GM18505 (cell line): ENCODE data around the gene OR8H1.

ENCODE experiments used
- ATAC-seq: cut with Tn5 transposase; IDR thresholded peaks from one replicate; pipeline ENCODE4 v1.9.1; 2021; ENCODE audit not compliant: unreplicated experiment
- POLR2A ChIP-seq: IDR thresholded peaks from 4 replicates; pipeline ENCODE4 v1.6.1; 2011; ENCODE audit warnings: borderline replicate concordance; ENCODE audit not compliant: insufficient read depth, insufficient read length; ENCODE audit errors: extremely low read depth

OR8H1 gene

DNA sequence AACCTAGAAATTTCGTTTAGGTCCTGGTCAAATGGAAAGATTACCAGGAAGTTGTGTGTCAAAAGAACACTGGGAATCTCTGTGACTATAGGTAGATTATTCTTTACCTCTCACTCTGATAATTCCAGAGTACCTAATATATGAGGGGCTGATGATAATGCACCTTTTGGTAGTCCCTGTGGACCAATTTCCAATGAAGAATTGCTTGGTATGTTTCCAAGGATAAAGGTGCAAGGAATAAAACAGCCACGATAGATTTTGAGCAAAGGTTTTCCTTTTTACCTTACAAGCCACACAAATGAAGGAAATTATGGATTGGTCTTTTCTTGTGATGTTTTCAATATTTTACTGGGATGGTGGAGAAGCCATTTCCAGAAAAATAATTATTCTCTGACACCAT is at the start of gene OR8H1:
Gene OR8H1 (minus strand): TSS at position 101 of the 400 bp plus-strand sequence. CDS start 1,192 bp downstream, outside the sequence.
- no peak for TF ChIP-seq POLR2A
- no peak for ATAC-seq

GRCh38 chr11:56340289-56340688 is 48.2 kb upstream of the OR8H1 start:
- TF ChIP-seq POLR2A, result no peak
- no peak for ATAC-seq

DNA sequence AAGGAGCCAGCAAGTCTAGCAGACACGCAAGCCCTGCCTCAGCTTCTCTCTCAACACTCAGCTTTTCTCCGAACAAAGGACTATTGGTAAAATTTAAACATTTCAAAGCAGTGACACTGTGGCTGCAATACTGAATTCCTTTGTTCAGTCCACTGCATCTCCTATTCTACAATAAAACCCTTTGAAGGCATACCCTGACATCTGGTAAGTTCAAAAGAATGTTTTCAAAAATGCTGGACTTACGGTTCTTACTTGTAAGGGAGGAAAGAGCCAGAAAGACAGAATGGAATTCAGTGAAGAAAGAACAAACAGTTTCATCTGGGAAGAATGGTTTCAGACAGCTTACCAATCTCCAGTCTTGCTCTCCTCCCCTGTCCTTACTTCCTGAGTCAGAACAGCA is 41.1 kb upstream of the OR8H1 start:
- ATAC-seq, result no peak
- TF ChIP-seq POLR2A, result no peak

DNA sequence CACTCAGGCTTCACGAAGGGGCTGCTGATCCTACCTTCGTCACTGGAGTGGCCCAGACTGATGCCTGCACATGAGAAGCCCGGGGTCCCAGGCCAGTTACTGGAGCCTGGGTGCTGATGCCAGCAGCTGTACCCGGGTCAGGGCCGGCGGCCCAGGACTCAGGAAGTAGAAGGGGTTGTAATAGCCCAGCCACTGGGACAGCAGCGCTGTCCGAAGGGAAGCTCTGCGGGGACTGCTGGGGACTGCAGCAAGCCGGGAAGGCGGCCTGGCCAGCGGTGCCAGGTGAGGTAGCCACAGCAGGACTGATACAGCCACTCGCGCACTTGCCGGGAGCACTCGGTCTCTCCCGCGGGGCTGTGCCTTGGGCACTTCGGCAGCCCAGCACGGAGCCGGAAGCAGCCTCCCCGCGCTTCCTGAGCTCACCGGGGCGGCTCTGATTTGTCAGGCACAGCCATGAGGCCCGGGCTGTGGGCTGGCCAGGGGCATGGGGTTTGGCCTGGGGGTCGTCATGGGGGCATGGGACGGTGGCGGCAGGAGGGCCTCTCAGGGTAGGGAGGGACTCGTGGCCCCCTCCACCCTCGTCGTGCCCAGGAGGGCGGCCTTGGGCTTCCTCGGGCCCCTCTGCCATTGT is 39.9 kb upstream of the OR8H1 start:
- no peak for TF ChIP-seq POLR2A
- ATAC-seq, result no peak

- no peak for TF ChIP-seq POLR2A
- no peak for ATAC-seq
Observed at GRCh38 chr11:56314844-56315243, 22.8 kb upstream of the OR8H1 start, which contains the start of gene OR8K3. TSS of gene OR8K3 (plus strand) at chr11:56315144. CDS start at chr11:56318307, 3,163 bp downstream.

DNA sequence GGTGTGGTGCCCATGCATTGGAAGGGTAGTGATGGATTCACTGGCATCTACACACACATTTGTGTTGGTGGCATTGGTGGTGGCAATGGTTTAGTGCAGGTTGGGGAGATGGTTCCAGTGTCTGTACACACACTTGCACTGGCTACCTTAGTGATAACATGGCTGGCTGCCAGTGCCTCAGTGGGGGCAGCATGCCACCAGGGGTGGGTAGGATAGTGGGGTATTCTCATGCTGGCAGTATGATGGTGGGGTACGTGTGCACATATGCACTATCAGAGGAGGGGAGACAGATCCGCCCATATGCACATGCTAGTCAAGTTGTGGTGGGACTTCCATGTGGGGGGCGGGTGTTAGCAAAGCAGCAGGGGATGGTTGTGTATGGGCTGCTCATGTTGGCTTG is 15.8 kb upstream of the OR8H1 start:
- no peak for ATAC-seq

GRCh38 chr11:56296898-56297297 is 4.8 kb upstream of the OR8H1 start:
- no peak for ATAC-seq
- no peak for TF ChIP-seq POLR2A

More for the DNA sequence above, 15.8 kb upstream of the OR8H1 start:
- TF ChIP-seq POLR2A, result no peak

DNA sequence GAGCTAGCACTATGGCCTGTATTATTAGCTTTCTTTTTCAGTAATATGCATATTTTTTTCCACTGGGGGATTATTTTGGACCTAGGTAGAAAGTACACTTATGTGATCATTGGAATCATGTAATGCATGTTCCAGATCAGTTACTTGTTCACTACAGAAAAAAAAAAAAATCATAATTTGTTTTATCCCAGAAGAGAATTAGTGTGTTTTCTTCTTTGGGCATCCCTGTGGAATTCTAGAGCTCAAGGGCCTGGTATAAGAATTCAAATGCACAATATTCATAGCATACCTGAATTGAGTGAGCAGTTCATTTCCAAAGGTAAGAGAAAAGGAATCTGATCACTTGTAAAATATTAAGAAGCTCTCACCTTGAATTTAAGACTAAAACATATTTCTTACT is 18.2 kb downstream of the OR8H1 start, which contains the start of gene OR5T1:
Gene OR5T1 (plus strand): TSS at position 301 of the 400 bp plus-strand sequence. CDS start 1,485 bp downstream, outside the sequence.
- TF ChIP-seq POLR2A, result no peak
- no peak for ATAC-seq

DNA sequence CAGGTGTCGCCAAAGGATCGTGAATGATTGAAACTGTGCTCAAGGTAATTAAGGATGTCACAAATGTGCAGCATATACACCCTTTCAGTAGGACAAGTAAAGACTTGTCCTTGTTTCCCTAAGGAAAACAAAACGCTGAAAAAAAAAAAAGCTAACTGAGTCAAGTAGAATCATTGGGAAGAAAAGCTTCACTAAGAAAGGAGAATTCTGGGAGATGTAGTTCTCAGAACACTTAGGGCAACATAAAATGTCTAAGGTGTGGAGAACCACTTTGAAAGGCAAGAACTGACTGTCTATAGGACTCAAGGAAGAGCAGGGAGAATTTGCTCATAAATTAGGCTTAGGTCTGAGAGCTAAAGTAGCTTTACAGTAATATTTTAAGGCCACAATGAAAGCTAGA is 21.0 kb downstream of the OR8H1 start:
- no peak for ATAC-seq
- no peak for TF ChIP-seq POLR2A

DNA sequence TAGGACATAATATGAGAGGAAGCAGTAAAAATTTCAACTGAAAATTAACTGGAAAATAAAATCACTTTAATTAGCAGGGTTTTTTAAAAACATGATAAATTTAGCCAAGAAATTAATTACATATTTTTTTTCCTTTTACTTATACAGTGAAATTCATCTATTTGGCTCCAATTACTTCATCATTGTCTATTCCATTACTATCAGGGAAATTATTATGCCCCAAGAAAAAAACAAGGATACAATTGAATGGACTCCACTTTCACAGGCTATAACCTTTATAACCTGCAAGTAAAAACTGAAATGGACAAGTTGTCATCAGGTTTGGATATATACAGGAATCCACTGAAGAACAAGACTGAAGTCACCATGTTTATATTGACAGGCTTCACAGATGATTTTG is 40.1 kb downstream of the OR8H1 start, which contains the start of gene OR5T3:
Gene OR5T3 (plus strand): TSS at position 301 of the 400 bp plus-strand sequence. CDS start 0 bp downstream, at position 301.
- ATAC-seq, result no peak
- TF ChIP-seq POLR2A, result no peak
